ENCODE data around the gene TMEM38B. TPM values are rescaled to one million over a fixed set of nuclear protein-coding genes. Genes with fewer than 3 reads are reported as not detected.
"Not testable (repeated sequence)": the region's sequence is repeated elsewhere in the genome, so short reads cannot be mapped to it uniquely, and the experiment has no call there.

Gene TMEM38B
- polyA plus RNA-seq, 4 donors: 35.9 to 44.9 (median 42.2) TPM

GRCh38 chr9:105681313-105681712, 13.0 kb upstream of the TMEM38B start:
- DNase-seq (ENCODE audit: low read depth in 4 of 4, low spot score in 2 of 4): no peak

- DNase-seq (ENCODE audit: low read depth in 4 of 4, low spot score in 2 of 4): no peak
Measured at GRCh38 chr9:105681724-105682123, 12.6 kb upstream of the TMEM38B start.

GRCh38 chr9:105683688-105684275, 10.6 kb upstream of the TMEM38B start:
- DNase-seq (ENCODE audit: low read depth in 4 of 4, low spot score in 2 of 4): no peak

DNA sequence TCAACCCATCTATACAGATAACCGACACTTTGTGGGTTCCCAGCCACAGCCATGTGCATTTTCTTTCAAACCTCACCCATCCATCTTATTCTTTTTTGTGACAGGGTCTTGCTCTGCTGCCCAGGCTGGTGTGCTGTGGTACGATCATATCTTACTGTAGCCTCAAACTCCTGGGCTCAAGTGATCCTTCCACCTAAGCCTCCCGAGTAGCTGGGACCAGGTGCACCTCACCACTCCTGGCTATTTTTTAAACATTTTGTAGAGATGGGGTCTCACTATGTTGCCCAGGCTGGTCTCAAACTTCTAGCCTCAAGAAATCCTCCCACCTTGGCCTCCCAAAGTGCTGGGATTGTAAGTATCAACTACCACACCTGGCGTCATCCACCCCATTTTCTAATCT, 7.4 kb upstream of the TMEM38B start:
- DNase-seq (ENCODE audit: low read depth in 4 of 4, low spot score in 2 of 4): no peak

- DNase-seq (ENCODE audit: low read depth in 4 of 4, low spot score in 2 of 4): no peak
Measured at GRCh38 chr9:105690742-105691141, 3.6 kb upstream of the TMEM38B start.

- DNase-seq (ENCODE audit: low read depth in 4 of 4, low spot score in 2 of 4): peak in 1 of 4 donors; percentile 29
Measured at GRCh38 chr9:105693435-105694189, 729 bp upstream of the TMEM38B start.

GRCh38 chr9:105694848-105695581, 674 bp downstream of the TMEM38B start:
- DNase-seq (ENCODE audit: low read depth in 4 of 4, low spot score in 2 of 4): peak; percentile 30 to 58 (median 48)

DNA sequence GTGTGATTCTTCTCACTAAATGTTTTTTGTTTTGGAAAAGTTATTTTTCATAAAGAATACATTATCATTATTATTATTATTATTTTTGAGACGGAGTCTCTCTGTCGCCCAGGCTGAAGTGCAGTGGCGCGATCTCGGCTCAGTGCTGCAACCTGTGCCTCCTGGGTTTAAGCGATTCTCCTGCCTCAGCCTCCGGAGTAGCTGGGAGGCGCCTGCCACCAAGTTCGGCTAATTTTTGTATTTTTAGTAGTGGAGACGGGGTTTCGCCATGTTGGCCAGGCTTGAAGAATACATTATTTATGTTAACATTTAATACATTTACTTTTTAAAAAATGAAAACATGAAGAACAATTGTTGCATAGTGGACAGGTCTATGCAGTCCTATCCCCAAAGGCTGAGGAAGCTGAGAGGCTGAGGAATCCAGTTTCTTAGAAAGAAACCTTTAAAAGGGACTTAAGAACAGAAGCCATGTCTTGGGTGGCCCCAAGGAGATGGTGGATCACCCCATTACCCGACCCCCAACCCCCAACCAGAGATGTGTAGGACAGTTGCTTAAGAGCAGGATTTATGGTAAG, 2.0 kb downstream of the TMEM38B start:
- DNase-seq (ENCODE audit: low read depth in 4 of 4, low spot score in 2 of 4): no peak

- no peak for DNase-seq (ENCODE audit: low read depth in 4 of 4, low spot score in 2 of 4)
Measured at GRCh38 chr9:105697871-105698270, 3.5 kb downstream of the TMEM38B start.

- DNase-seq (ENCODE audit: low read depth in 4 of 4, low spot score in 2 of 4): no peak
Measured at GRCh38 chr9:105698348-105698870, 4.1 kb downstream of the TMEM38B start.

- DNase-seq (ENCODE audit: low read depth in 4 of 4, low spot score in 2 of 4): no peak
Measured at GRCh38 chr9:105700668-105701067, 6.3 kb downstream of the TMEM38B start.

DNA sequence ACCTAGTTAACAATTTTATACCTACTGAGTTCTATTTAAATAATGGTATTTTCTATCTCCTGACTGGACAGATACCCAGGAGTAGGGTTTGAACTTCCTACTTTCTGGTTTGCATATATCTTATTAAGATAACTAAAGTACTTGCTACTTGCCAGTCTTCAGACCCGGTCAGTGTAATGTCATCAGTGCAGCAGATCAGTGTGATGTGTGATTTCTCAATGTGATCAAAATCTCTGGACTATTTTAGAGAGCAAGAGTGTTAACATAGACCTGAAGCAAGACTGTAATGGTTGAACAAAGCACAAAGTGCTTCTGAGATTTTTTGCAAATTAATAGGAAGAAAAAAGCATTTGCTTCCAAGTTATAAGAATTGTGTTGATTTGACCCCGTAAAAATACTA, 6.8 kb downstream of the TMEM38B start:
- no peak for DNase-seq (ENCODE audit: low read depth in 4 of 4, low spot score in 2 of 4)

DNA sequence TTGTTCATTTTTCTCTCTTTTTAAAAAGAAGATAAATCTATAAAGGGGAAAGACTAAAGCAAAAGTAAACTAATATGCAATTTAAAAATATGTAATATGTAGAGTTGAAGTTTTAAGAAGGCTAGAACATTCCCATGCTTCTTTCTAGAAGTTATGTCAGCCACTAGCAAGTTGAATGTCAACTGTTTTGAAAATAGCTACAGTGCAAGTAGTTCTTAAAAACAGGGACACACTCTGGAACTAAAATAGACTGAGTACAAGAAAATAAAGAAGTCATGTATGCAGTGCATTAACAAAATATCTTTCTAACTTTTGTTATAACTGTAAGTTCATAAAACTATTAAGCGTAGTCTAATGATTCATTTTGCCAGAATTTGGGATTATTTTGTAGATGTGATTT, 7.9 kb downstream of the TMEM38B start:
- no peak for DNase-seq (ENCODE audit: low read depth in 4 of 4, low spot score in 2 of 4)

DNA sequence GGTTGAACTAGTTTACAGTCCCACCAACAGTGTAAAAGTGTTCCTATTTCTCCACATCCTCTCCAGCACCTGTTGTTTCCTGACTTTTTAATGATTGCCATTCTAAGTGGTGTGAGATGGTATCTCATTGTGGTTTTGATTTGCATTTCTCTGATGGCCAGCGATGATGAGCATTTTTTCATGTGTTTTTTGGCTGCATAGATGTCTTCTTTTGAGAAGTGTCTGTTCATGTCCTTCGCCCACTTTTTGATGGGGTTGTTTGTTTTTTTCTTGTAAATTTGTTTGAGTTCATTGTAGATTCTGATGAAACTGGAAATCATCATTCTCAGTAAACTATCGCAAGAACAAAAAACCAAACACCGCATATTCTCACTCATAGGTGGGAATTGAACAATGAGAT, 9.3 kb downstream of the TMEM38B start:
- not testable (repeated sequence) for DNase-seq (ENCODE audit: low read depth in 4 of 4, low spot score in 2 of 4)

- no peak for DNase-seq (ENCODE audit: low read depth in 4 of 4, low spot score in 2 of 4)
Measured at GRCh38 chr9:105706156-105706555, 11.8 kb downstream of the TMEM38B start.

- DNase-seq (ENCODE audit: low read depth in 4 of 4, low spot score in 2 of 4): no peak
Measured at GRCh38 chr9:105708405-105708804, 14.1 kb downstream of the TMEM38B start.

DNA sequence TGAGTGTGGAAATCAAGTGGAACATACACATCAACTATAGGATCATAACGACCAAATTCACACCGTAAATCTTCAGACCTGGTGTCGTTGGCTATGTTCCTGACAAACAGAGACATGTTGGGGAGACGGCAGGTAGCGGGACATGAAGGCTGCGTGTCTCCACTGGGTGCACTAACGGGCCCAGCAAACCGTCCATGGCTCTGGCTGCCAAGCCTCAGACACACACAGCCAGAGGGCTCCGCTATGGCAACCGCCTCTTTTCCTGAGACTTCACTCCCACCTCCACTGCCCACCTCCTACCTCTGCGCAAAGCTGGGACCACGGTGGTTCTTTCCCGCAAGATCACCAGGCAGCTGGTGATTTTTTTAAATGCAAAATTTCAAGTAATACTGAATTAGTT, 16.3 kb downstream of the TMEM38B start:
- DNase-seq (ENCODE audit: low read depth in 4 of 4, low spot score in 2 of 4): no peak

DNA sequence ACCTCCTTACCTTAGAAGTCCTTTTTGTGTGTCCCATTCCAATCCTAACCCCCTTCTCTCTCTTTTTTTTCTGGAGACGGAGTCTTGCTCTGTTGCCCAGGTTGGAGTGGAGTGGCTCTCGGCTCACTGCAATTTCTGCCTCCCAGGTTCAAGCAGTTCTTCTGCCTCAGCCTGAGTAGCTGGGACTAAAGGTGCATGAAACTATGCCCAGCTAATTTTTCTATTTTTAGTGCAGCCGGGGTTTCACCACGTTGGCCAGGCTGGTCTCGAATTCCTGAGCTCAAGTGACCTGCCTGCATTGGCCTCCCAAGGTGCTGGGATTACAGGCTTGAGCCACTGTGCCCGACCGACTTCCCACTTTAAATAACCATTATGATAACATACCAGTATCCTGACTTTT, 17.5 kb downstream of the TMEM38B start:
- DNase-seq (ENCODE audit: low read depth in 4 of 4, low spot score in 2 of 4): no peak

DNA sequence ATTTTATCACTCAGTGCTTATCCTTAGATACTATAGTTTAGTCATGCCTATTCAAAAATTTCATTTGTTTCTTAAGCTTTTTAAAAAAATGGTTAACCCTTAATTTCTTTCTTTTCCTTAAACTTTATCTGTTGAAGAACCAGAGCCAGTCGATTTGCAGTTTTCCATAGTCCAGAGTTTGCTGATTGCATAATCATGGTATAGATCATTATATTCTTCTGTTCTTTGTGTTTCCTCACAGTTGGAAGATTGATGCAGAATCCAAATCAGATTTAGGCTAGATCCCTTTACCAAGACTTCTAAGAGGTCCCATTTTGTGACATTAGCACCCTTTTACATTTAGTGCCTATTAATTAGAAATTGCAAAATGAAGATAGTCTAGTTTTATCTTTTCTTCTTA, 18.0 kb downstream of the TMEM38B start:
- DNase-seq (ENCODE audit: low read depth in 4 of 4, low spot score in 2 of 4): no peak

- DNase-seq (ENCODE audit: low read depth in 4 of 4, low spot score in 2 of 4): no peak
Measured at GRCh38 chr9:105712773-105713172, 18.4 kb downstream of the TMEM38B start.

All from left renal cortex interstitium (tissue), 4 donors.